Neural cell (in vitro differentiated cells): ENCODE measurements around the gene TMC6. TPM values are rescaled to one million over a fixed set of nuclear protein-coding genes. Genes with fewer than 3 reads are reported as not detected.

Experiments used
- H2AFZ ChIP-seq: fragments of 200-600, 300-800 bp; sonication (generic), shearing (Covaris generic); 2 replicates; pipeline ENCODE4 v1.6.0; 2014; ENCODE audit warnings: low read depth, mild to moderate bottlenecking, antibody characterized with exemption, low read length, moderate library complexity
- H3F3A ChIP-seq: fragments of 200-600 bp; shearing (Covaris generic); 2 replicates; pipeline ENCODE4 v1.6.1; 2016; ENCODE audit warnings: mild to moderate bottlenecking, moderate library complexity, mixed read lengths, antibody characterized with exemption, low read length; ENCODE audit not compliant: insufficient read depth, poor library complexity, severe bottlenecking
- H3K27ac ChIP-seq: fragments of 200-600, 300-800 bp; sonication (generic), shearing (Covaris generic); 2 replicates; pipeline ENCODE4 v1.5.1; 2014; ENCODE audit warnings: mild to moderate bottlenecking, low read length, moderate library complexity
- H3K27me3 ChIP-seq: fragments of 300-800, 200-600 bp; sonication (generic), shearing (Covaris generic); 2 replicates; pipeline ENCODE4 v1.6.0; 2014; ENCODE audit warnings: mild to moderate bottlenecking, low read depth, low read length, moderate library complexity; ENCODE audit not compliant: insufficient read depth
- H3K36me3 ChIP-seq: fragments of 300-800, 200-600 bp; sonication (generic), shearing (Covaris generic); 2 replicates; pipeline ENCODE4 v1.5.1; 2014; ENCODE audit warnings: mild to moderate bottlenecking, antibody characterized with exemption, low read length, moderate library complexity; ENCODE audit not compliant: insufficient read depth
- H3K4me2 ChIP-seq: fragments of 300-800, 200-600 bp; sonication (generic), shearing (Covaris generic); 2 replicates; pipeline ENCODE4 v1.6.0; 2014; ENCODE audit warnings: mild to moderate bottlenecking, low read length
- H3K4me3 ChIP-seq: fragments of 300-800, 200-600 bp; sonication (generic), shearing (Covaris generic); 2 replicates; pipeline ENCODE4 v1.5.1; 2014; ENCODE audit warnings: mild to moderate bottlenecking, low read length, moderate library complexity
- H3K79me2 ChIP-seq: fragments of 200-600 bp; shearing (Covaris generic); replicated peaks from 2 replicates; pipeline ENCODE4 v1.6.0; 2014; ENCODE audit warnings: mild to moderate bottlenecking, low read length, moderate library complexity; ENCODE audit not compliant: insufficient read depth
- H3K9ac ChIP-seq: fragments of 300-800, 200-600 bp; sonication (generic), shearing (Covaris generic); 2 replicates; pipeline ENCODE4 v1.6.1; 2016; ENCODE audit warnings: mild to moderate bottlenecking, low read length, mixed read lengths
- H3K9me2 ChIP-seq: fragments of 200-600 bp; shearing (Covaris generic); 2 replicates; pipeline ENCODE4 v1.6.1; 2016; ENCODE audit warnings: mild to moderate bottlenecking, low read length, mixed read lengths; ENCODE audit not compliant: insufficient read depth
- H3K9me3 ChIP-seq: fragments of 200-600, 300-800 bp; sonication (generic), shearing (Covaris generic); 2 replicates; pipeline ENCODE4 v1.6.1; 2016; ENCODE audit warnings: mild to moderate bottlenecking, mixed run types, low read length, moderate library complexity, mixed read lengths
- H4K20me1 ChIP-seq: fragments of 200-600 bp; shearing (Covaris generic); 2 replicates; pipeline ENCODE4 v1.6.1; 2016; ENCODE audit warnings: mild to moderate bottlenecking, mixed run types; ENCODE audit not compliant: insufficient read depth
- CTCF ChIP-seq: fragments of 450-650 bp; IDR thresholded peaks from 2 replicates; pipeline ENCODE4 v1.5.1; 2014; ENCODE audit warnings: antibody characterized with exemption, mild to moderate bottlenecking, moderate library complexity; ENCODE audit not compliant: poor library complexity, severe bottlenecking
- EP300 ChIP-seq: fragments of 450-650 bp; conservative IDR thresholded peaks from 2 replicates; pipeline ENCODE4 v1.6.1; 2014; ENCODE audit warnings: antibody characterized with exemption, mild to moderate bottlenecking, moderate library complexity; ENCODE audit not compliant: poor library complexity, severe bottlenecking
- EZH2 ChIP-seq: fragments of 200-600, 300-800 bp; shearing (Covaris generic), sonication (generic); IDR thresholded peaks from 2 replicates; pipeline ENCODE4 v1.6.1; 2014; ENCODE audit warnings: antibody characterized with exemption, low read length, borderline replicate concordance, mild to moderate bottlenecking; ENCODE audit not compliant: insufficient read depth, poor library complexity, severe bottlenecking
- MXI1 ChIP-seq: fragments of 450-650 bp; conservative IDR thresholded peaks from 2 replicates; pipeline ENCODE4 v1.6.1; 2014; ENCODE audit warnings: antibody characterized with exemption, mild to moderate bottlenecking; ENCODE audit not compliant: poor library complexity, severe bottlenecking
- POLR2AphosphoS5 ChIP-seq: IDR thresholded peaks from 2 replicates; pipeline ENCODE4 v1.6.1; 2012
- RAD21 ChIP-seq: fragments of 450-650 bp; conservative IDR thresholded peaks from 2 replicates; pipeline ENCODE4 v1.6.1; 2014; ENCODE audit warnings: antibody characterized with exemption, mild to moderate bottlenecking, moderate library complexity
- SMC3 ChIP-seq: fragments of 450-650 bp; conservative IDR thresholded peaks from 2 replicates; pipeline ENCODE4 v1.6.1; 2014; ENCODE audit warnings: antibody characterized with exemption, mild to moderate bottlenecking, moderate library complexity; ENCODE audit not compliant: poor library complexity
- TAF1 ChIP-seq: IDR thresholded peaks from 2 replicates; pipeline ENCODE4 v1.6.1; 2012; ENCODE audit warnings: low read depth
- polyA plus RNA-seq: library from polyadenylated mRNA; depleted of rRNA; stranded (reverse); fragments of >200 nt; gene quantifications from 2 replicates; pipeline ENCODE4 v1.2.3, GENCODE V29; 2014
- TF ChIP-seq, protein P1 (sequence below): IDR thresholded peaks from 2 replicates; pipeline ENCODE4 v1.6.1; 2012; ENCODE audit warnings: borderline replicate concordance

The TMC6 gene
- polyA plus RNA-seq, 1 donor from 2014 or later, result 0.16 TPM

- H3K9me2 ChIP-seq, result no peaks in the 10 kb centered on the region
- H4K20me1 ChIP-seq, result no peaks in the 10 kb centered on the region
- H3K27ac ChIP-seq, result no peak overlapping the region
- H3K36me3 ChIP-seq, result peaks cover 12% of the 10 kb centered on the region
- H3K9me3 ChIP-seq, result no peaks in the 10 kb centered on the region
- H3F3A ChIP-seq, result no peaks in the 10 kb centered on the region
- no peak overlapping the region for H2AFZ ChIP-seq
- no peaks in the 10 kb centered on the region for H3K79me2 ChIP-seq
- TF ChIP-seq POLR2AphosphoS5, result no peak
- no peak overlapping the region for H3K4me3 ChIP-seq
- H3K27me3 ChIP-seq, result no peaks in the 10 kb centered on the region
- H3K9ac ChIP-seq, result no peak overlapping the region
- no peak overlapping the region for H3K4me2 ChIP-seq
Measured at GRCh38 chr17:78104540-78104941, 24.0 kb downstream of the TMC6 start.

DNA sequence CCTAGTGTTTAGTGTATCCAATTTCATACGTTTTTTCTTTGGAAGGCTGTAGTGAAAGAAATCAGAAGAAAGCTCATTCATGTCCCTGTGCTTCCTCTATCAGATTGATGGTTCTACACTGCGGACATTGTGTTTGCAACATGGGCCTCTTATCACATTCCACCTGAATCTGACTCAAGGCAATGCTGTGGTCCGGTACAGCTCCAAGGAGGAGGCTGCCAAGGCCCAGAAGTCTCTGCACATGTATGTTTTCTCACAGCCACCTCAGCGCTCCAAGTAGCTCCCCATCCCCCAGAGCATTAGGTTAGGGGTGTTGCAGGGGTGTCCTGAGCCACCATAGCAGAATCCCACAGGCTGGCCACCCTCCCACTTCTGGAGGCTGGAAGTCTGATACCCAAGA lies 25.2 kb downstream of the TMC6 start:
- H3K27ac ChIP-seq, result no peak overlapping the region
- H3K4me2 ChIP-seq, result no peak overlapping the region
- H2AFZ ChIP-seq, result no peak overlapping the region
- H3K36me3 ChIP-seq, result peaks cover 22% of the 10 kb centered on the region
- H3K9ac ChIP-seq, result no peak overlapping the region
- H3K79me2 ChIP-seq, result no peaks in the 10 kb centered on the region
- H3F3A ChIP-seq, result no peaks in the 10 kb centered on the region
- TF ChIP-seq, protein P1, sequence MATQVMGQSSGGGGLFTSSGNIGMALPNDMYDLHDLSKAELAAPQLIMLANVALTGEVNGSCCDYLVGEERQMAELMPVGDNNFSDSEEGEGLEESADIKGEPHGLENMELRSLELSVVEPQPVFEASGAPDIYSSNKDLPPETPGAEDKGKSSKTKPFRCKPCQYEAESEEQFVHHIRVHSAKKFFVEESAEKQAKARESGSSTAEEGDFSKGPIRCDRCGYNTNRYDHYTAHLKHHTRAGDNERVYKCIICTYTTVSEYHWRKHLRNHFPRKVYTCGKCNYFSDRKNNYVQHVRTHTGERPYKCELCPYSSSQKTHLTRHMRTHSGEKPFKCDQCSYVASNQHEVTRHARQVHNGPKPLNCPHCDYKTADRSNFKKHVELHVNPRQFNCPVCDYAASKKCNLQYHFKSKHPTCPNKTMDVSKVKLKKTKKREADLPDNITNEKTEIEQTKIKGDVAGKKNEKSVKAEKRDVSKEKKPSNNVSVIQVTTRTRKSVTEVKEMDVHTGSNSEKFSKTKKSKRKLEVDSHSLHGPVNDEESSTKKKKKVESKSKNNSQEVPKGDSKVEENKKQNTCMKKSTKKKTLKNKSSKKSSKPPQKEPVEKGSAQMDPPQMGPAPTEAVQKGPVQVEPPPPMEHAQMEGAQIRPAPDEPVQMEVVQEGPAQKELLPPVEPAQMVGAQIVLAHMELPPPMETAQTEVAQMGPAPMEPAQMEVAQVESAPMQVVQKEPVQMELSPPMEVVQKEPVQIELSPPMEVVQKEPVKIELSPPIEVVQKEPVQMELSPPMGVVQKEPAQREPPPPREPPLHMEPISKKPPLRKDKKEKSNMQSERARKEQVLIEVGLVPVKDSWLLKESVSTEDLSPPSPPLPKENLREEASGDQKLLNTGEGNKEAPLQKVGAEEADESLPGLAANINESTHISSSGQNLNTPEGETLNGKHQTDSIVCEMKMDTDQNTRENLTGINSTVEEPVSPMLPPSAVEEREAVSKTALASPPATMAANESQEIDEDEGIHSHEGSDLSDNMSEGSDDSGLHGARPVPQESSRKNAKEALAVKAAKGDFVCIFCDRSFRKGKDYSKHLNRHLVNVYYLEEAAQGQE, result no peak
- TF ChIP-seq CTCF, result no peak
- TF ChIP-seq RAD21, result no peak
- TF ChIP-seq MXI1, result no peak
- no peak for TF ChIP-seq EZH2
- no peak for TF ChIP-seq TAF1
- TF ChIP-seq SMC3, result no peak
- TF ChIP-seq EP300, result no peak
- no peak for TF ChIP-seq POLR2AphosphoS5
- no peaks in the 10 kb centered on the region for H4K20me1 ChIP-seq
- no peaks in the 10 kb centered on the region for H3K27me3 ChIP-seq
- no peaks in the 10 kb centered on the region for H3K9me3 ChIP-seq
- H3K4me3 ChIP-seq, result no peak overlapping the region
- H3K9me2 ChIP-seq, result no peaks in the 10 kb centered on the region

DNA sequence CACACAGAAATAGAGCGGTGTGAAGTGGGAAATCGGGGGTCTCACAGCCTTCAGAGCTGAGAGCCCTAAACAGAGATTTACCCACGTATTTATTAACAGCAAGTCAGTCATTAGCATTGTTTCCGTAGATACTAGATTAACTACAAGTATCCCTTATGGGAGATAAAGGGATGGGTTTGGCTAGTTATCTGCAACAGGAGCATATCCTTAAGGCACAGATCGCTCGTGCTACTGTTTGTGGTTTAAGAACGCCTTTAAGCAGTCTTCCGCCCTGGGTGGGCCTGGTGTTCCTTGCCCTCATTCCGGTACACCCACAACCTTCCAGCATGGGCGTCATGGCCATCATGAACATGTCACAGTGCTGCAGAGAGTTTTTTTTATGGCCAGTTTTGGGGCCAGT lies 27.0 kb downstream of the TMC6 start:
- Histone ChIP-seq H2AFZ (no peak overlapping the region), H3K4me3 (no peak overlapping the region), H3K9me3 (no peaks in the 10 kb centered on the region), H3K9ac (no peak overlapping the region), H3K9me2 (no peaks in the 10 kb centered on the region), H3F3A (no peaks in the 10 kb centered on the region), H3K27me3 (no peaks in the 10 kb centered on the region), H3K27ac (no peak overlapping the region), H4K20me1 (no peaks in the 10 kb centered on the region), H3K79me2 (no peaks in the 10 kb centered on the region), H3K36me3 (peaks cover 25% of the 10 kb centered on the region), H3K4me2 (no peak overlapping the region)
- no peak for TF ChIP-seq EZH2
- TF ChIP-seq EP300, result no peak
- TF ChIP-seq POLR2AphosphoS5, result no peak
- TF ChIP-seq, protein P1, result no peak
- no peak for TF ChIP-seq MXI1
- TF ChIP-seq TAF1, result no peak
- no peak for TF ChIP-seq RAD21
- no peak for TF ChIP-seq SMC3
- no peak for TF ChIP-seq CTCF
